Lower lobe of right lung (tissue), 2 donors: Measurements from ENCODE around the gene EDIL3. TPM values are rescaled to one million over a fixed set of nuclear protein-coding genes. Genes with fewer than 3 reads are reported as not detected.

Source experiments
- ATAC-seq, 2 donors: fragments of 200-7000 bp; cut with Tn5 transposase; one replicate each; pipeline ENCODE4 v1.9.1; 2020 to 2022; ENCODE audit warnings: mild to moderate bottlenecking in 2 of 2, moderate library complexity in 2 of 2
- DNase-seq: peaks from one replicate; pipeline ENCODE4 v3.0.0-alpha.2; 2020
- H3K27ac ChIP-seq: fragments of 200-600 bp; one replicate; pipeline ENCODE4 v1.8.0; 2022
- H3K27me3 ChIP-seq: fragments of 200-600 bp; one replicate; pipeline ENCODE4 v1.8.0; 2022; ENCODE audit warnings: low read depth
- H3K36me3 ChIP-seq: fragments of 200-600 bp; one replicate; pipeline ENCODE4 v1.8.0; 2022; ENCODE audit warnings: mild to moderate bottlenecking
- H3K4me1 ChIP-seq: fragments of 200-600 bp; one replicate; pipeline ENCODE4 v1.8.0; 2022
- H3K4me3 ChIP-seq: fragments of 200-600 bp; one replicate; pipeline ENCODE4 v1.8.0; 2022; ENCODE audit warnings: mild to moderate bottlenecking
- H3K9me3 ChIP-seq: fragments of 200-600 bp; one replicate; pipeline ENCODE4 v1.8.0; 2022
- CTCF ChIP-seq: fragments of 200-600 bp; IDR thresholded peaks from one replicate; pipeline ENCODE4 v1.8.0; 2022; ENCODE audit warnings: antibody characterized with exemption, mild to moderate bottlenecking
- intact Hi-C: fragments of 100-400 bp; cut with DNase I; formaldehyde crosslinking; loops from one replicate; pipeline ENCODE4 v1.11.0; 2022
- total RNA-seq: library from RNA; stranded (reverse); fragmentation: NEBNext Ultra II Directional; extraction: Animal tissue kit (Norgen Biotek cat#: 25700); gene quantifications from one replicate; pipeline ENCODE4 v1.2.1, GENCODE V29; 2021
- donor health status: DM: no; HTN: yes; CAD: no; lungs with severe emphysema.

EDIL3 gene
- total RNA-seq, 1 donor from 2014 or later: 17.0 TPM

DNA sequence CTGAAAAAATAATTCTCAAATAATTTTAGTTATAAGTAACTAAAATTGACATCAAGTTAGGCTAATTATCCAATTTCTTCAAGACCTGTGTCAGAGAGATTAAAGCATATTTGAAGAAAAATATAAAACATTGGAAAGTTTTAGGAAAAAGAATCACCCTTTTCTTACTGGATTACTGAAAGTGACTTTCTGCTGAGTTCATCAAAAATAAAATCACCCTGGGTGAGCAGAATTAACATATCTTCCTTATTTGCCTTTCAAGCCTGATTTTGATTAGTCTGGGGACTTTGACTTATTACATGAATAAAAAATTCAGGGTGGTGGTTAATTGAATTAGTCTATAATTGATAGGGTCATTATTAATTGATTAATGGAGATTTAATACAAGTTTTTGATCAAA lies 411.8 kb downstream of the EDIL3 start:
- no peak overlapping the region for H3K27ac ChIP-seq
- no peaks in the 10 kb centered on the region for H3K27me3 ChIP-seq
- DNase-seq: no peak
- TF ChIP-seq CTCF: no peak
- no peaks in the 10 kb centered on the region for H3K4me1 ChIP-seq
- H3K36me3 ChIP-seq: no peaks in the 10 kb centered on the region
- intact Hi-C loops: no loop called here
- ATAC-seq: no peak
- H3K4me3 ChIP-seq: no peak overlapping the region
- no peaks in the 10 kb centered on the region for H3K9me3 ChIP-seq

GRCh38 chr5:83972236-83972635 lies 412.4 kb downstream of the EDIL3 start:
- Histone ChIP-seq H3K4me3 (no peak overlapping the region), H3K27me3 (no peaks in the 10 kb centered on the region), H3K36me3 (no peaks in the 10 kb centered on the region), H3K9me3 (no peaks in the 10 kb centered on the region), H3K27ac (no peak overlapping the region), H3K4me1 (no peaks in the 10 kb centered on the region)
- no peak for TF ChIP-seq CTCF
- intact Hi-C loops: no loop called here
- DNase-seq (no peak), ATAC-seq (no peak)

DNA sequence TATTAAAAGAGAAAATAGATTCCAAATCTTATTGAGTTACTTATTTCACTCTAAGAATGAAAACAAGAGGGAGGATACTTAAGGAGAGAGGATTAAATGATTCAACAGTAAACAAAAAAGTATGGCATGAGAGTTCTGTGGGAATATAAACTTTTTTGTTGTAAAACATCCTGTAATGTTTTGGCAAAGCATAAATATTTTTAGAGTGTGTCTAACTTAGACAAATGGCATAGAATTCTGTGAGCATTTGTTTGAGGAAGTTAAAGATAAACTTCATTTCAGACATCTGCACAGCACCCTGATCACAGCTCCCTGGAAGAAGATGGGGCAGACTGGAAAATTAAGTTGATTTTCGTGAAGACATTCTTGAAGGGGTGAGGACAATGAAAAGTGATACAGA lies 417.3 kb downstream of the EDIL3 start:
- no peaks in the 10 kb centered on the region for H3K4me1 ChIP-seq
- H3K27me3 ChIP-seq: no peaks in the 10 kb centered on the region
- intact Hi-C loops: no loop called here
- H3K4me3 ChIP-seq: no peak overlapping the region
- no peak overlapping the region for H3K27ac ChIP-seq
- DNase-seq: no peak
- TF ChIP-seq CTCF: no peak
- no peak for ATAC-seq
- H3K36me3 ChIP-seq: no peaks in the 10 kb centered on the region
- no peaks in the 10 kb centered on the region for H3K9me3 ChIP-seq

GRCh38 chr5:83965441-83965840 lies 419.2 kb downstream of the EDIL3 start:
- Histone ChIP-seq H3K4me3 (no peak overlapping the region), H3K36me3 (no peaks in the 10 kb centered on the region), H3K4me1 (no peaks in the 10 kb centered on the region), H3K27me3 (no peaks in the 10 kb centered on the region), H3K27ac (no peak overlapping the region), H3K9me3 (no peaks in the 10 kb centered on the region)
- no peak for DNase-seq
- TF ChIP-seq CTCF: no peak
- intact Hi-C loops: no loop called here
- no peak for ATAC-seq

DNA sequence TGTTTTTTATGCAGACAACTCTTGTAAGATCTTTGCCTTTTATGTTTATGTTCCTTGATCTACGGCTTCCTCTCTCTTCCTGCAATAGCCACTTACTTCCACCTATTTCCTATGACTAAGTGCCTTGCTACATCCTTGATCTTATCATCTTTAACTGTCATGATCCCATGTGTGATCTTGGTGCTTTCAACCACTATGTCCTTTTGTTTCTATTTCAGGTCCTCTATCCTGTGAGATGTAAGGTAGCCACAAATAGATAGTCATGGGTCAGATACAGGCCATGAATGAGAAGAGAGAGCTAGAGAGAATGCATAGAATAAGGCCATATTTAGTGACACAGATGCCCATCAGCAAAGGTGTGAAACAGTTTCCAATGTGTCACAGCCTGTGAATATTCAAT lies 420.4 kb downstream of the EDIL3 start:
- intact Hi-C loops: no loop called here
- ATAC-seq: no peak
- TF ChIP-seq CTCF: no peak

DNA sequence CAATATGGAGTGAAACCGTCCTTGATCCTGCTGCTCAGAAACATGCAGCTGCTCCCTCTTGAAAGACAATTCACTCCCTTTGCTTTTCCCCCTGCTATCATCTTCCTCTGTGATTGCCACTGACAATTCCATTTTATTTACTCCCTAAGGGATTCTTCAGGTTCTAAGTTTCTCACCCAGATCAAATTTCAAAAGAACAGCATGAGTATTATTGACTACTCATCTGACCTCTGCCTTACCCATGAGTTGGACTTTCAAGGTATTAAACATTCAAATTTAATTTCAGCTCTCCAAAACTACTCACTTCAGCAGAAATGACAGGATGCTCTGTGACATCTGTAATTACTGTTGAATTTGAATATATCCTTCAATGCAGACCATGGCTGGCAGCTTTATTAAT lies 427.5 kb downstream of the EDIL3 start:
- Histone ChIP-seq H3K36me3 (no peaks in the 10 kb centered on the region), H3K9me3 (no peaks in the 10 kb centered on the region), H3K4me1 (no peaks in the 10 kb centered on the region), H3K27ac (no peak overlapping the region), H3K4me3 (no peak overlapping the region), H3K27me3 (no peaks in the 10 kb centered on the region)
- no peak for ATAC-seq
- no peak for DNase-seq
- TF ChIP-seq CTCF: no peak
- intact Hi-C loops: no loop called here

More for the DNA sequence above, 420.4 kb downstream of the EDIL3 start:
- Histone ChIP-seq H3K4me1 (no peaks in the 10 kb centered on the region), H3K36me3 (no peaks in the 10 kb centered on the region), H3K4me3 (no peak overlapping the region), H3K27me3 (no peaks in the 10 kb centered on the region), H3K9me3 (no peaks in the 10 kb centered on the region), H3K27ac (no peak overlapping the region)
- no peak for DNase-seq
